ENCODE measurements around the gene HSD17B2.

HSD17B2 gene

GRCh38 chr16:82062645-82063058 lies 27.6 kb downstream of the HSD17B2 start:
- no peak for DNase-seq (ENCODE audit: extremely low spot score)
- POLR2A ChIA-PET: no interaction called here
- TF ChIP-seq BHLHE40 (IDR thresholded peaks at IDR 0.05; ENCODE audit: borderline replicate concordance): no peak
- no peak for TF ChIP-seq FOXK2 (IDR thresholded peaks at IDR 0.05)
- no peak for TF ChIP-seq FOXM1 (IDR thresholded peaks at IDR 0.05; ENCODE audit: borderline replicate concordance)
- TF ChIP-seq L3MBTL2 (conservative IDR thresholded peaks at IDR 0.05): no peak
- CTCF ChIA-PET: no interaction called here

- ChIA-PET POLR2A (no interaction called here), CTCF (no interaction called here)
- TF ChIP-seq FOXA1 (IDR thresholded peaks at IDR 0.05) (no peak), FOXK2 (IDR thresholded peaks at IDR 0.05) (no peak), L3MBTL2 (conservative IDR thresholded peaks at IDR 0.05) (no peak), CTBP1 (IDR thresholded peaks at IDR 0.05; ENCODE audit: borderline replicate concordance) (no peak), ARNT (IDR thresholded peaks at IDR 0.05) (no peak), SP1 (IDR thresholded peaks at IDR 0.05) (no peak), ZNF384 (IDR thresholded peaks at IDR 0.05) (no peak), TARDBP (IDR thresholded peaks at IDR 0.05) (no peak), FOXM1 (IDR thresholded peaks at IDR 0.05; ENCODE audit: borderline replicate concordance) (no peak), SUZ12 (IDR thresholded peaks at IDR 0.05) (no peak), ELF4 (IDR thresholded peaks at IDR 0.05) (no peak), NFRKB (IDR thresholded peaks at IDR 0.05) (no peak), PKNOX1 (IDR thresholded peaks at IDR 0.05) (no peak), BHLHE40 (IDR thresholded peaks at IDR 0.05; ENCODE audit: borderline replicate concordance) (no peak), LEF1 (IDR thresholded peaks at IDR 0.05; ENCODE audit: borderline replicate concordance) (no peak), HDGF (IDR thresholded peaks at IDR 0.05; ENCODE audit: borderline replicate concordance) (no peak)
- DNase-seq (ENCODE audit: extremely low spot score): no peak
Measured at GRCh38 chr16:82063456-82064082, 28.5 kb downstream of the HSD17B2 start.

GRCh38 chr16:82067042-82067803 lies 32.2 kb downstream of the HSD17B2 start:
- DNase-seq (ENCODE audit: extremely low spot score): no peak
- POLR2A ChIA-PET: no interaction called here
- TF ChIP-seq ELF4 (IDR thresholded peaks at IDR 0.05) (no peak), L3MBTL2 (conservative IDR thresholded peaks at IDR 0.05) (no peak), FOXK2 (IDR thresholded peaks at IDR 0.05) (no peak), SUZ12 (IDR thresholded peaks at IDR 0.05) (no peak), LEF1 (IDR thresholded peaks at IDR 0.05; ENCODE audit: borderline replicate concordance) (no peak), PKNOX1 (IDR thresholded peaks at IDR 0.05) (no peak), ARNT (IDR thresholded peaks at IDR 0.05) (no peak), BHLHE40 (IDR thresholded peaks at IDR 0.05; ENCODE audit: borderline replicate concordance) (no peak), NFRKB (IDR thresholded peaks at IDR 0.05) (no peak), TARDBP (IDR thresholded peaks at IDR 0.05) (no peak), ZNF384 (IDR thresholded peaks at IDR 0.05) (no peak), CTBP1 (IDR thresholded peaks at IDR 0.05; ENCODE audit: borderline replicate concordance) (no peak)
- CTCF ChIA-PET: no interaction called here

- TF ChIP-seq SP1 (IDR thresholded peaks at IDR 0.05) (no peak), LEF1 (IDR thresholded peaks at IDR 0.05; ENCODE audit: borderline replicate concordance) (no peak), PKNOX1 (IDR thresholded peaks at IDR 0.05) (no peak), TARDBP (IDR thresholded peaks at IDR 0.05) (no peak), L3MBTL2 (conservative IDR thresholded peaks at IDR 0.05) (no peak), ARNT (IDR thresholded peaks at IDR 0.05) (no peak), SUZ12 (IDR thresholded peaks at IDR 0.05) (no peak), FOXA1 (IDR thresholded peaks at IDR 0.05) (no peak), ELF4 (IDR thresholded peaks at IDR 0.05) (no peak), FOXK2 (IDR thresholded peaks at IDR 0.05) (no peak), ZNF384 (IDR thresholded peaks at IDR 0.05) (no peak), BHLHE40 (IDR thresholded peaks at IDR 0.05; ENCODE audit: borderline replicate concordance) (no peak), FOXM1 (IDR thresholded peaks at IDR 0.05; ENCODE audit: borderline replicate concordance) (no peak), HDGF (IDR thresholded peaks at IDR 0.05; ENCODE audit: borderline replicate concordance) (no peak), CTBP1 (IDR thresholded peaks at IDR 0.05; ENCODE audit: borderline replicate concordance) (no peak), NFRKB (IDR thresholded peaks at IDR 0.05) (no peak)
- ChIA-PET POLR2A (no interaction called here), CTCF (no interaction called here)
- no peak for DNase-seq (ENCODE audit: extremely low spot score)
Measured at GRCh38 chr16:82067804-82068325, 32.8 kb downstream of the HSD17B2 start.

GRCh38 chr16:82070656-82071369 lies 35.8 kb downstream of the HSD17B2 start:
- POLR2A ChIA-PET: no interaction called here
- TF ChIP-seq PKNOX1 (IDR thresholded peaks at IDR 0.05) (no peak), BHLHE40 (IDR thresholded peaks at IDR 0.05; ENCODE audit: borderline replicate concordance) (no peak), ZNF384 (IDR thresholded peaks at IDR 0.05) (no peak), CTBP1 (IDR thresholded peaks at IDR 0.05; ENCODE audit: borderline replicate concordance) (no peak), ARNT (IDR thresholded peaks at IDR 0.05) (no peak), TARDBP (IDR thresholded peaks at IDR 0.05) (no peak), LEF1 (IDR thresholded peaks at IDR 0.05; ENCODE audit: borderline replicate concordance) (no peak), L3MBTL2 (conservative IDR thresholded peaks at IDR 0.05) (no peak), SP1 (IDR thresholded peaks at IDR 0.05) (no peak), SUZ12 (IDR thresholded peaks at IDR 0.05) (no peak), HDGF (IDR thresholded peaks at IDR 0.05; ENCODE audit: borderline replicate concordance) (no peak), ELF4 (IDR thresholded peaks at IDR 0.05) (no peak), FOXM1 (IDR thresholded peaks at IDR 0.05; ENCODE audit: borderline replicate concordance) (no peak), FOXA1 (IDR thresholded peaks at IDR 0.05) (no peak), FOXK2 (IDR thresholded peaks at IDR 0.05) (no peak), NFRKB (IDR thresholded peaks at IDR 0.05) (no peak)
- no peak for DNase-seq (ENCODE audit: extremely low spot score)
- CTCF ChIA-PET: no interaction called here
